Tibial nerve (tissue), 4 donors: ENCODE results near the gene RBM26. TPM values are rescaled to one million over a fixed set of nuclear protein-coding genes. Genes with fewer than 3 reads are reported as not detected.

Experiments used
- DNase-seq, 2 donors: peaks; one replicate each; pipeline ENCODE4 v3.0.0-alpha.2; 2019; ENCODE audit warnings: low spot score in 2 of 2
- H3K27ac ChIP-seq, 4 donors: fragments of 200-600 bp; sonication (generic) in 3 of 4; one replicate each; pipeline ENCODE4 v1.5.1; 2017 to 2019; ENCODE audit warnings: mild to moderate bottlenecking in 1 of 4
- H3K27me3 ChIP-seq, 2 donors: fragments of 200-600 bp; sonication (generic) in 1 of 2; one replicate each; pipeline versions ENCODE4 v1.5.1 to v1.6.0; 2017 to 2019
- H3K36me3 ChIP-seq, 3 donors: fragments of 200-600 bp; sonication (generic); one replicate each; pipeline ENCODE4 v1.5.1; 2018 to 2019
- H3K4me1 ChIP-seq, 4 donors: fragments of 200-600 bp; sonication (generic) in 3 of 4; one replicate each; pipeline ENCODE4 v1.5.1; 2017 to 2019
- H3K4me3 ChIP-seq, 4 donors: fragments of 200-600 bp; sonication (generic) in 3 of 4; one replicate each; pipeline ENCODE4 v1.5.1; 2017 to 2019; ENCODE audit warnings: mild to moderate bottlenecking in 1 of 4, moderate library complexity in 1 of 4
- H3K9me3 ChIP-seq, 4 donors: fragments of 200-600 bp; sonication (generic) in 3 of 4; one replicate each; pipeline ENCODE4 v1.5.1; 2017 to 2019
- CTCF ChIP-seq, 5 experiments: fragments of 200-600 bp in 3 of 5; fragments of 450-650 bp in 2 of 5; sonication (generic) in 3 of 5; IDR thresholded peaks; one replicate each; pipeline ENCODE4 v1.5.1; 2016 to 2019; ENCODE audit warnings: antibody characterized with exemption in 5 of 5, mild to moderate bottlenecking in 3 of 5, moderate library complexity in 2 of 5
- EP300 ChIP-seq, 2 donors: sonication (generic); formaldehyde crosslinking; IDR thresholded peaks; one replicate each; pipeline ENCODE4 v1.6.1; 2017; ENCODE audit warnings: antibody characterized with exemption in 2 of 2, mild to moderate bottlenecking in 1 of 2
- POLR2A ChIP-seq, 2 donors: fragments of 450-650 bp; IDR thresholded peaks; one replicate each; pipeline ENCODE4 v1.6.1; 2017; ENCODE audit warnings: antibody characterized with exemption in 2 of 2, mild to moderate bottlenecking in 2 of 2, moderate library complexity in 2 of 2
- WGBS, 2 donors: methylation state at CpG; one replicate each; pipeline ENCODE4 v1.1.5; 2018; 5-methylcytosine and 5-hydroxymethylcytosine counted together
- total RNA-seq, 4 donors: library from RNA; depleted of rRNA; stranded (reverse); fragments of >200 nt; gene quantifications; one replicate each; pipeline ENCODE4 v1.1.0, GENCODE V29; 2016

Gene RBM26
- total RNA-seq, 4 donors from 2014 or later: 37.3 to 55.3 (median 43.3) TPM

DNA sequence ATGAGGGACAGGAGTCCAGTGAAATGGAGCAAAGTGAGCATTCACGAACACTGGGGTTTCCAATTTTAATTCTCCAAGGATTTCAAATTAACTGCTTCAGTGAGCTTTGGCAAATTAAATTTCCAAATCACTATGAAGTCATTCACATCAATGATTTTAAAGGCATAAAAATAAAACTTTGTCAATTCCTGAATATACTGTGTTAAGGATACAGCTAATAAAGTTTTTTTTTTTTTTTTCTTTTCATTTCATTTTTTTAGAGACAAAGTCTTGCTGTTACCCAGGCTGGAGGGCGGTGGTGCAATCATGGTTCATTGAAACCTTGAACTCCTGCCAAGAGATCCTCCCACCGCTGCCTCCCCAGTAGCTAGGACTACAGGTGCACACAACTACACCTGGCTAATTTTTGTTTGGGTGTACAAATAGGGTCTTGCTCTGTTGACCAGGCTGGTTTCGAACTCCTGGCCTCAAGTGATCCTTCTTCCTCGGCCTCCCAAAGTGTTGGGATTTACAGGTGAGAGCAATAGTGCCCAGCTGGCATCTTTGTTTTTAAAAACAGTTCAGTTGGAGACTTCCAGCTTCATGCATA is 21.9 kb downstream of the RBM26 start:
- no peak for DNase-seq
- no peaks in the 10 kb centered on the region for H3K27me3 ChIP-seq
- no peak overlapping the region for H3K4me3 ChIP-seq
- H3K4me1 ChIP-seq: peaks cover 0 to 56% (median 2%) of the 10 kb centered on the region in 4 donors
- no peaks in the 10 kb centered on the region for H3K9me3 ChIP-seq
- WGBS, 2 donors: 92 to 93% methylated on average over 5 of the region's 5 CpGs
- H3K36me3 ChIP-seq: no peaks in the 10 kb centered on the region
- TF ChIP-seq EP300 (IDR thresholded peaks at IDR 0.05) (no peak), POLR2A (IDR thresholded peaks at IDR 0.05) (no peak), CTCF (IDR thresholded peaks at IDR 0.05) (no peak)
- H3K27ac ChIP-seq: no peak overlapping the region

DNA sequence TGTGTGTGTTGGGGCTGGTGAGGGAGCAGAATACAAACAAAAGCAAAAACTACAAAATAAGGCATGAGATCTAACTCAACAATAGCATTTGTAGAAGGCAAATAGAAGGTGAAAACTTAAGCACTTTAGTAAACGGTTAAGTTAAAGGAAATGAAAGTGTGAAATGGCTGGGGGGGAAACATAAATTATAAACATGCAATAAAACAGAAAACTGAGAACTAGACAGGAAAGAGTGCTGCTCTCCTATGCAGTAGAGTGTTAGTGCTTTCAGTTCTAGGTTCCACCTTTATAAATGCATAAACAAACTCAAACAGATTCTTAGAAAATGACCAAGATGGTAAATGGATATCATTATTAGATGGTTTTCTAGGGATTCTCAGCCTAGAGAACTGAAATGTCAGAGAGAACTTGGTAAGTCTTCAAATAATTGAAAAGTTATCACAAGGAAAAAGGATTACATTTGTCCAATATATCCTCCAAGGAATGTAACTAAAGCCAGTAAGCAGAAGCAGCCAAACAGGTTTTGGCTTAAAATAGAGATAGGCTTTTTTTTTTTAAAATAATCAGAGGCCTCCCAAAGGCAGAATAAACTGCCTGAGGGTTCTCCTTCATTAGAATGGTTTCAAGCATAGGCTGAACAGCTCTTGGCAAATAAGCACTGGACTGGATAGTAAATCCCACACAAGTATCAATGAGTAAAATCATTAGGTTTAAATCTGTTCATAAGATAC is 23.3 kb downstream of the RBM26 start:
- peaks cover 0 to 49% (median 2%) of the 10 kb centered on the region in 4 donors for H3K4me1 ChIP-seq
- TF ChIP-seq CTCF (IDR thresholded peaks at IDR 0.05) (no peak), POLR2A (IDR thresholded peaks at IDR 0.05) (no peak), EP300 (IDR thresholded peaks at IDR 0.05) (no peak)
- WGBS, 2 donors: 23 to 38% methylated on average over 1 of the region's 1 CpG
- H3K36me3 ChIP-seq: peaks cover 0 to 10% (median 0%) of the 10 kb centered on the region in 3 donors
- H3K27me3 ChIP-seq: no peaks in the 10 kb centered on the region
- H3K4me3 ChIP-seq: no peak overlapping the region
- H3K9me3 ChIP-seq: no peaks in the 10 kb centered on the region
- H3K27ac ChIP-seq: no peak overlapping the region
- DNase-seq: no peak

GRCh38 chr13:79380997-79381396 is 25.1 kb downstream of the RBM26 start:
- TF ChIP-seq POLR2A (IDR thresholded peaks at IDR 0.05) (no peak), CTCF (IDR thresholded peaks at IDR 0.05) (no peak), EP300 (IDR thresholded peaks at IDR 0.05) (no peak)
- no peak overlapping the region for H3K27ac ChIP-seq
- no peaks in the 10 kb centered on the region for H3K27me3 ChIP-seq
- H3K4me1 ChIP-seq: peaks cover 0 to 38% (median 0%) of the 10 kb centered on the region in 4 donors
- whole genome bisulfite sequencing, 2 donors: 85 to 92% methylated on average over 1 of the region's 1 CpG
- H3K36me3 ChIP-seq: peaks cover 0 to 27% (median 2%) of the 10 kb centered on the region in 3 donors
- no peak overlapping the region for H3K4me3 ChIP-seq
- no peaks in the 10 kb centered on the region for H3K9me3 ChIP-seq
- no peak for DNase-seq

GRCh38 chr13:79379274-79379673 is 26.8 kb downstream of the RBM26 start:
- 70 to 80% methylated on average over 5 of the region's 5 CpGs for WGBS, 2 donors
- DNase-seq: no peak
- TF ChIP-seq POLR2A (IDR thresholded peaks at IDR 0.05): no peak
- TF ChIP-seq EP300 (IDR thresholded peaks at IDR 0.05): no peak
- TF ChIP-seq CTCF (IDR thresholded peaks at IDR 0.05): no peak
- H3K4me3 ChIP-seq: no peak overlapping the region
- H3K36me3 ChIP-seq: peaks cover 0 to 37% (median 2%) of the 10 kb centered on the region in 3 donors
- no peak overlapping the region for H3K27ac ChIP-seq
- H3K9me3 ChIP-seq: no peaks in the 10 kb centered on the region
- H3K4me1 ChIP-seq: peaks cover 0 to 30% (median 0%) of the 10 kb centered on the region in 4 donors
- no peaks in the 10 kb centered on the region for H3K27me3 ChIP-seq

- Histone ChIP-seq H3K4me3 (no peak overlapping the region), H3K27me3 (no peaks in the 10 kb centered on the region), H3K27ac (no peak overlapping the region), H3K4me1 (peaks cover 0 to 17% (median 0%) of the 10 kb centered on the region in 4 donors), H3K9me3 (no peaks in the 10 kb centered on the region), H3K36me3 (peaks cover 0 to 46% (median 2%) of the 10 kb centered on the region in 3 donors)
- no peak for DNase-seq
- no peak for TF ChIP-seq EP300 (IDR thresholded peaks at IDR 0.05)
- TF ChIP-seq CTCF (IDR thresholded peaks at IDR 0.05): no peak
- no peak for TF ChIP-seq POLR2A (IDR thresholded peaks at IDR 0.05)
- WGBS, 2 donors: 83 to 94% methylated on average over 3 of the region's 3 CpGs
Measured at GRCh38 chr13:79376843-79377242, 29.2 kb downstream of the RBM26 start.
